Neural progenitor cell (in vitro differentiated cells): Measurements from ENCODE around the gene CBX8. TPM values are rescaled to one million over a fixed set of nuclear protein-coding genes. Genes with fewer than 3 reads are reported as not detected.

Source experiments
- DNase-seq: peaks from one replicate; pipeline ENCODE4 v3.0.0-alpha.2; 2016; ENCODE audit warnings: low spot score
- H2AFZ ChIP-seq: fragments of 200-600 bp; sonication (generic); replicated peaks from 2 replicates; pipeline ENCODE4 v1.6.1; 2016; ENCODE audit warnings: antibody characterized with exemption
- H3F3A ChIP-seq: fragments of 200-600 bp; sonication (generic); 2 replicates; pipeline ENCODE4 v1.6.1; 2016; ENCODE audit warnings: antibody characterized with exemption, low read depth
- H3K27ac ChIP-seq: fragments of 200-600 bp; sonication (generic); 2 replicates; pipeline ENCODE4 v1.5.1; 2016; ENCODE audit warnings: mild to moderate bottlenecking
- H3K27me3 ChIP-seq: fragments of 200-600 bp; sonication (generic); 2 replicates; pipeline ENCODE4 v1.6.1; 2016; ENCODE audit warnings: mild to moderate bottlenecking, moderate library complexity
- H3K36me3 ChIP-seq: fragments of 200-600 bp; sonication (generic); 2 replicates; pipeline ENCODE4 v1.5.1; 2016
- H3K4me1 ChIP-seq: fragments of 200-600 bp; sonication (generic); 2 replicates; pipeline ENCODE4 v1.6.1; 2016; ENCODE audit warnings: mixed run types
- H3K4me2 ChIP-seq: fragments of 200-600 bp; sonication (generic); 2 replicates; pipeline ENCODE4 v1.6.1; 2016
- H3K4me3 ChIP-seq: fragments of 200-600 bp; sonication (generic); 2 replicates; pipeline ENCODE4 v1.5.1; 2016
- H3K79me2 ChIP-seq: fragments of 200-600 bp; sonication (generic); 2 replicates; pipeline ENCODE4 v1.6.1; 2016; ENCODE audit warnings: low read depth
- H3K9ac ChIP-seq: fragments of 200-600 bp; sonication (generic); 2 replicates; pipeline ENCODE4 v1.6.1; 2016
- H3K9me3 ChIP-seq: fragments of 200-600 bp; sonication (generic); 2 replicates; pipeline ENCODE4 v1.5.1; 2016; ENCODE audit warnings: low read depth
- H4K20me1 ChIP-seq: fragments of 200-600 bp; sonication (generic); 2 replicates; pipeline ENCODE4 v1.6.1; 2016; ENCODE audit warnings: low read depth
- H3K27ac Mint-ChIP-seq: 3 replicates; pipeline ENCODE4 v1.8.0; 2021; ENCODE audit warnings: mixed read lengths
- H3K27me3 Mint-ChIP-seq: 2 replicates; pipeline ENCODE4 v1.8.0; 2022; ENCODE audit warnings: low read depth, mild to moderate bottlenecking, inconsistent platforms, moderate library complexity, mixed read lengths; ENCODE audit not compliant: insufficient read depth
- H3K36me3 Mint-ChIP-seq: 3 replicates; pipeline ENCODE4 v1.8.0; 2021; ENCODE audit warnings: mixed read lengths
- H3K4me1 Mint-ChIP-seq: 3 replicates; pipeline ENCODE4 v1.8.0; 2021; ENCODE audit warnings: mixed read lengths
- H3K4me3 Mint-ChIP-seq: 3 replicates; pipeline ENCODE4 v1.8.0; 2021; ENCODE audit warnings: mild to moderate bottlenecking, moderate library complexity, mixed read lengths
- H3K9me3 Mint-ChIP-seq: 3 replicates; pipeline ENCODE4 v1.8.0; 2020; ENCODE audit warnings: mixed read lengths
- CTCF ChIP-seq: fragments of 200-600 bp; sonication (generic); IDR thresholded peaks from 2 replicates; pipeline ENCODE4 v1.5.1; 2017; ENCODE audit warnings: antibody characterized with exemption, mild to moderate bottlenecking
- EZH2 ChIP-seq: fragments of 200-600 bp; sonication (generic); IDR thresholded peaks from 2 replicates; pipeline ENCODE4 v1.6.1; 2017; ENCODE audit warnings: antibody characterized with exemption, mild to moderate bottlenecking, moderate library complexity
- EZH2phosphoT487 ChIP-seq: fragments of 200-600 bp; sonication (generic); IDR thresholded peaks from 2 replicates; pipeline ENCODE4 v1.6.1; 2017; ENCODE audit warnings: antibody characterized with exemption
- total RNA-seq: library from RNA; depleted of rRNA; stranded (reverse); fragments of >200 nt; gene quantifications from 2 replicates; pipeline ENCODE4 v1.2.3, GENCODE V29; 2015; ENCODE audit warnings: low replicate concordance

Gene CBX8
- total RNA-seq, 1 donor from 2014 or later = 2.8 TPM

GRCh38 chr17:79820959-79821330 lies 24.1 kb upstream of the CBX8 start:
- TF ChIP-seq CTCF = no peak
- no peak for TF ChIP-seq EZH2
- TF ChIP-seq EZH2phosphoT487 = no peak
- Histone ChIP-seq H3K27me3 (peaks cover 100% of the 10 kb centered on the region), H3K4me1 (no peaks in the 10 kb centered on the region), H3K4me2 (no peak overlapping the region), H3K9ac (no peak overlapping the region), H2AFZ (no peak overlapping the region), H3K4me3 (no peak overlapping the region), H4K20me1 (no peaks in the 10 kb centered on the region), H3K9me3 (no peaks in the 10 kb centered on the region), H3K36me3 (no peaks in the 10 kb centered on the region), H3K79me2 (no peaks in the 10 kb centered on the region), H3F3A (no peaks in the 10 kb centered on the region), H3K27ac (no peak overlapping the region)
- H3K4me1 Mint-ChIP-seq = peaks cover 2% of the 10 kb centered on the region
- no peak overlapping the region for H3K4me3 Mint-ChIP-seq
- H3K9me3 Mint-ChIP-seq = peaks cover 8% of the 10 kb centered on the region
- peaks cover 6% of the 10 kb centered on the region for H3K36me3 Mint-ChIP-seq
- no peak for DNase-seq
- peaks cover 37% of the 10 kb centered on the region for H3K27me3 Mint-ChIP-seq
- H3K27ac Mint-ChIP-seq = no peak overlapping the region

GRCh38 chr17:79819534-79820276 lies 22.8 kb upstream of the CBX8 start:
- no peak overlapping the region for H3K4me3 ChIP-seq
- H3K4me3 Mint-ChIP-seq = no peak overlapping the region
- no peak overlapping the region for H3K4me2 ChIP-seq
- peaks cover 6% of the 10 kb centered on the region for H3K36me3 Mint-ChIP-seq
- H3K27me3 ChIP-seq = peaks cover 100% of the 10 kb centered on the region
- H3K9me3 ChIP-seq = no peaks in the 10 kb centered on the region
- no peaks in the 10 kb centered on the region for H4K20me1 ChIP-seq
- no peaks in the 10 kb centered on the region for H3K36me3 ChIP-seq
- no peak overlapping the region for H3K27ac Mint-ChIP-seq
- peaks cover 8% of the 10 kb centered on the region for H3K9me3 Mint-ChIP-seq
- peaks cover 38% of the 10 kb centered on the region for H3K27me3 Mint-ChIP-seq
- H3K27ac ChIP-seq = no peak overlapping the region
- TF ChIP-seq EZH2 (no peak), CTCF (no peak), EZH2phosphoT487 (peak; percentile 30)
- no peaks in the 10 kb centered on the region for H3K79me2 ChIP-seq
- H3F3A ChIP-seq = no peaks in the 10 kb centered on the region
- no peak for DNase-seq
- no peak overlapping the region for H2AFZ ChIP-seq
- no peak overlapping the region for H3K9ac ChIP-seq
- peaks cover 3% of the 10 kb centered on the region for H3K4me1 Mint-ChIP-seq
- H3K4me1 ChIP-seq = peaks cover 3% of the 10 kb centered on the region

GRCh38 chr17:79819085-79819484 lies 22.2 kb upstream of the CBX8 start:
- peaks cover 8% of the 10 kb centered on the region for H3K9me3 Mint-ChIP-seq
- Histone ChIP-seq H3K27me3 (peaks cover 100% of the 10 kb centered on the region), H3F3A (peaks cover 5% of the 10 kb centered on the region), H3K79me2 (no peaks in the 10 kb centered on the region), H3K9ac (no peak overlapping the region), H3K4me2 (no peak overlapping the region), H3K4me3 (no peak overlapping the region), H3K4me1 (peaks cover 3% of the 10 kb centered on the region), H4K20me1 (no peaks in the 10 kb centered on the region), H3K9me3 (no peaks in the 10 kb centered on the region), H2AFZ (no peak overlapping the region), H3K27ac (no peak overlapping the region), H3K36me3 (no peaks in the 10 kb centered on the region)
- TF ChIP-seq EZH2phosphoT487 (no peak), CTCF (no peak), EZH2 (no peak)
- H3K27ac Mint-ChIP-seq = no peak overlapping the region
- no peak for DNase-seq
- H3K27me3 Mint-ChIP-seq = peaks cover 39% of the 10 kb centered on the region
- no peak overlapping the region for H3K4me3 Mint-ChIP-seq
- peaks cover 8% of the 10 kb centered on the region for H3K4me1 Mint-ChIP-seq
- peaks cover 3% of the 10 kb centered on the region for H3K36me3 Mint-ChIP-seq
